ENCODE results near the gene TMEM221.
A peak's percentile ranks its signal among the peaks of the same experiment; 100 is the strongest.

The TMEM221 gene

DNA sequence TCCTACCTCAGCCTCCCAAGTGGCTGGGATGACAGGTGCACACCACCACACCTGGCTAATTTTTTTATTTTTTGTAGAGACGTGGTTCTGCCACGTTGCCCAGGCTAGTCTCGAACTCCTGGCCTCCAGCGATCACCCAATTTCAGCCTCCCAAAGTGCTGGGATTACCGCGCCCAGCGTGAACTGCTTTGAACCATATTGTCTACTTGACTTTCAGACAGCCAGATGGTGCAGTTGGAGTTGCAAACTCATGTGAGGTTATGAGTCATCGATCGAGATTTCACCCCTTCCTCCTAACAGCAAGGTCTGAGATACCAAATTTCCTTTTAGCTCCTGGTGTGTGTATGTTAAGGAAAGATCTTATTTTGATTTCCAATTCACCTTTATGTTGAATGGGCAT is 24.6 kb upstream of the TMEM221 start:
- no peak for DNase-seq (ENCODE audit: low read depth in 1 of 2, low spot score in 1 of 2)

DNA sequence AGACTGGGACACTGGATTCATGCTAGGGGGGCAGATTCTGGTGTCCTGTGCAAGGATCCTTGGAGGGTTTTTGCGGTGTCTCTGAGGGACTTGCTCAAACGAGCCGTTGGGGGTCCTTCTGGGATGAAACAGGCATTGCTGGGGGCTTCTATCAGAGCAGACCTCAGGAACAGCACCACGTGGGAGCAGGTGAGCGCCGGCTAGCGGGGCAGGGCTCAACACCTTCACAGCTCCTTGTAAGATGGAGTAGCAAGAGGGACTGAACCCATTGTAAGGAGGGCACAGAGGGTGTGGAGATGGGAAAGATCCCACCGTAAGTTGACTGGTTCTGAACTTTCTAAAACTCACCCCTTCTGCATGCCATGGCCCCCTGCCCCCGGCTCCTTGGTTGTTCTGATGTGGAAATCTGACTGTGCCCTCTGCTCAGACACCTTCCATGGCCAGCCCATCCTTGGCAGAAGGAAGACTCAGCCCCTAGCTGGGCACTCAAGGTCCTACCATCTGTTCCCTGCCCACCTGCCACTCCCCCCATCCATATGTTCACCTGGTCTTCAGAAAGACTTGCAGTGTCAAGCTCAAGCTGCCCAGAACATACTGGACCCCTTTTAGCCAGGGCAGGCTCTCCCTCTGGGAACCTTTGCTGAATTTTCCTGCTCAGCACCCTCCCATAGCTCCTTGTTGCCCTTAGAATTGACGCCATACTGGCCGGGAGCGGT is 23.1 kb upstream of the TMEM221 start:
- no peak for DNase-seq (ENCODE audit: low read depth in 1 of 2, low spot score in 1 of 2)

DNA sequence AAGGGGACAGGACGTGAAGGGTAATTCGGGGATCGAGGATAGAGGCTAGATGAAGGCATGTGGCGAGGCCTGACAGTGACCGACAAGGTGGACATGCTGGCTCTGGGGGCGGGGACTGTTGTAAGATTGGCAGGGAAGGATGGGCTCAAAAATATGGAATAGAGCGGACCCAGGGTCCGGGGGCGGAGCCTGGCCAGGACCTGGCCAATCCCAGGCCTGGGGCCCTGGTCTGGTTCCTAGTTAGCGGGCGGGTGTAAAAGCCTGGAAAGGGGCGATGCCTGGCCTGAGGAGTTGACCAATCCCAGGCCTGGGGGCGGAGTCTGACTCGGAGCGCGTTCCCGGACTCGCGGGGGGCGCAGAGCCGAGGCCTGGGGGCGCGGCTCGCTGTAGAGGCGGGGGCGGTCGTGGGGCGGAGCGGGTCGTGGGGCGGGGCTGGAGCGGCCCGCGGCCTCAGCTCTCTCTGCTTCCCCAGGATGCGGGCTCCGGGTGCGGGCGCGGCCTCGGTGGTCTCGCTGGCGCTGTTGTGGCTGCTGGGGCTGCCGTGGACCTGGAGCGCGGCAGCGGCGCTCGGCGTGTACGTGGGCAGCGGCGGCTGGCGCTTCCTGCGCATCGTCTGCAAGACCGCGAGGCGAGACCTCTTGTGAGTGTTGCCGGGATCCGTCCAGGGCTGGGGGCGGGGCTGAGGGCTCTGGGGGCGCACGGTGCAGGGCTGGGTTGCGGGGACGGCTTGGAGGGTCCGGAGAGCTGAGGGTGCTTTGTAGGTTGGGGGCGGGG is 21.8 kb upstream of the TMEM221 start, which contains the start of gene SLC27A1:
TSS of gene SLC27A1 (plus strand) at position 457 of the 774 bp plus-strand sequence. CDS start at position 474, 17 bp downstream.
- DNase-seq (ENCODE audit: low read depth in 1 of 2, low spot score in 1 of 2): peak; percentile 70 to 77

DNA sequence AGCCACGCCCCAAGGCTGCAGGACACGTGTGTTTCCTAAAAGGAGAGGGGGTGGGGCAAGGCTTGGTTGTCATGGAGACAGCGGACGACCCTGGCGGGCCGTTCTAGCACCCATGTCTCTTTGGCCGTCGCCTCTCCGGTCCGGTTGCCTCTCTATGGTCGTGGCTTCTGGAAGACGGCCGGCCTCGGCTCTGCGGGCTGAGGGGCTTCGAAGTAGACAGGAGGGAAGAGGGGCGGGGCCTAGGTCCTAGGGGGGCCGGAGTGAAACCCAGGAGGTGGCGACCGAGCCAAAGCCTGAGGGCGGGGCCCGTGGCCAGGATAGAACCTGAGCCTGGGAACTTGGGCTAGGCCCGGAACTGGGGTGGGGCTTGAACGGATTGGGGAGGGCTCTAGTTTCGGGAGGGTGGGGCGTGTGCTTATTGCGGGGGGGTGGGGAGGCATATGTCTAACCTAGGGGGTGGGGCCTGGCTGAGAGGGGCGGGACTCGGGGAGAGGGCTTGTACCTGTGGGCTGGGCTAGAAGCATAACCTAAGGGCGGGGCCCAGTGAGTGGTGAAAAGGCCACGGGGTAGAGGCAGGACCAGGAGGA is 21.1 kb upstream of the TMEM221 start:
- DNase-seq (ENCODE audit: low read depth in 1 of 2, low spot score in 1 of 2): peak; percentile 83 to 87

DNA sequence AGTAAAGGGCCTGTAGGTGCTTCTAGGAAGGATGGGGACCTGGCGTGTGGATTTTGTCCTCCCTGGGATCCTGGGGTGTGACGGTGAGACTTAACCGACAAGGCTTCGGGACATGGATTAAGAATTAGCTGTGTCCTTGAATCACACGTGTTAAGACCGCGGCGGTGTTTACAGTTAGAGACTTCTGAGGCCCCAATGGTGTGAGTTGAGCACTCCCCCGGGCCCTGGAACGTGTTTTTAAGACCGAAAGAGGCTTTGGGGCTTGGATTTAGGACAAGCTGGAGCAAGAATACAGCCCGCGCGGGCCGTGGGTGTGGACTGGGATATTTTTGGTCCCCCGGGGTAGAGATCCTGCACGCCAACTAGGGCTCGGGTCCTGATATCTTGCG is 20.6 kb upstream of the TMEM221 start:
- no peak for DNase-seq (ENCODE audit: low read depth in 1 of 2, low spot score in 1 of 2)

DNA sequence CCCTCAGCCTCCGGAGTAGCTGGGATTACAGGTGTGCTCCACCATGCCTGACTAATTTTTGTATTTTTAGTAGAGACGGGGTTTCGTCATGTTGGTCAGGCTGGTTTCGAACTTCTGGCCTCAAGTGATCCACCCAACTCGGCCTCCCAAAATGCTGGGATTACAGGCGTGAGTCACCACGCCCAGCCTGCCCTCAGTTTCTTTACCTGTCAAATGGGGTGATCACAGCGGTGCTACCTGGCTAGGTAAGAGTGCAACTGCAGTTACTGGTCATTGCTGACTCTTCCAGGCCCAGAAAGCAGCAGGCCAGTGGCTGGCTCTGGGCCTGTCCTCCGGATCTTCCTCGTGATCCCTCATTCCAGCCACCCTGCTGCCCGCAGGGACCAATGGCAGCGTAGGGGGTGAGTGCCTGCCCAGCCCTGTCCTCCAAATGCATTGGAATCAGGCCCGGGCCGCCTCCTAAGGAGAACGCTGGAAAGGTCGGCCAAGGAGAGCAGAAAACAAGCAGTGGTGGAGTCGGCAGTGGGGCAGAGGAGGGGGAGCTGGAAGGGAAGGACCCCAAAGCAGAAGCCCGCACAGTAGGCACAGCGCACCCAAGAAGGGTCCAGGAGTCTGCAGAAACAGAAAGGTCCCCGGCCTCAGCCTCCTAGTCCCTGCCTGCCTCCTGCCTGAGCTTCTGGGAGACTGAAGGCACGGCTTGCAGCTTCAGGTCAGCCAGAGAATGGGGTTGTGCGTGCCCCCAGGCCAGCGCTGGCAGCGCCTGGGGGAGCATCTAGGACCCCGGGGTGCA is 20.0 kb upstream of the TMEM221 start:
- DNase-seq (ENCODE audit: low read depth in 1 of 2, low spot score in 1 of 2): no peak

DNA sequence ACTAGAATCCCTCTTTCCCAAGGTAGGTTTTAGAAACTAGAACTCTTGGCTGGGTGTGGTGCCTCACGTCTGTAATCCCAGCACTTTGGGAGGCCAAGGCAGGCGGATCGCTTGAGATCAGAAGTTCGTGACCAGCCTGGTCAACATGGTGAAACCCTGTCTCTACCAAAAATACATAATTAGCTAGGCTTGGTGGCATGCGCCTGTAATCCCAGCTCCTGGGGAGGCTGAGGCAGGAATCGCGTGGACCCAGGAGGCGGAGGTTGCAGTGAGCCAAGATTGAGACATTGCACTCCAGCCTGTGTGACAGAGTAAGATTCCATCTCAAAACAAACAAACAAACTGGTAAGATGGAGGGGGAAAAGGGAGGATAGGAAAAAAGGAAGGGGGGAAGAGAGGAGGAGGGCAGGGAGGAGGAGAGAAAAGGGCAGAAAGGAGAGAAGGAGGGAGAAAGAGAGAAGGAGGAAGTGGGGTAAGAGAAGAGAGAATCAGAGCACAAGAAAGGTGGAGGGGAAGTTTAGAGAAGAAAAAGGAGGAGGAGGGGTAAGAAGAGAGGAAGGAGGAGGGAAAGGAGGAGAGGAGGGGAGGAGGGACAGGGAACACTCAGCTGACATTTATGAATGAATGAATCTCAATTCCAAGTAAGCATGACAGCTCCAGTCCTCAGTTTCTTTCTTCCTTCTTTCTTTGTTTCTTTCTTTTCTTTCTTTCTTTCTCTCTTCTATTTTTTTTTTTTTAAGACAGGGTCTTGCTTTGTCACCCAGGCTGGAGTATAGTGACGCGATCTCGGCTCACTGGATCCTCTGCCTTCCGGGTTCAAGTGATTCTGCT is 19.2 kb upstream of the TMEM221 start:
- no peak for DNase-seq (ENCODE audit: low read depth in 1 of 2, low spot score in 1 of 2)

DNA sequence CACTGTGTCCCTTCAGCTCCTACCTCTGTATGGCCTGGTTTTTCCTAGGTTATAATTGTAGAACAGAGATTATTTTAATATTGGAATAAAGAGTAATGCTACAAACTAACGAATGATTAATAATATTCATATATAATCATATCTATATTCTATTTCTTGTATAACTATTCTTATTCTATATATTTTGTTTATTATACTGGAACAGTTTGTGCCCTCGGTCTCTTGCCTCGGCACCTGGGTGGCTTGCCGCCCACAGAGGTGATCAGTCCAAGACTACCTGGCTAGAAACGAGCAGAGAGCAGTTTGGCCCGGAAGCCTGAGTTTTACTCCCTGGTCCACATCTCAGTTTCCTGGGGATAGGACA is 18.0 kb upstream of the TMEM221 start:
- no peak for DNase-seq (ENCODE audit: low read depth in 1 of 2, low spot score in 1 of 2)

DNA sequence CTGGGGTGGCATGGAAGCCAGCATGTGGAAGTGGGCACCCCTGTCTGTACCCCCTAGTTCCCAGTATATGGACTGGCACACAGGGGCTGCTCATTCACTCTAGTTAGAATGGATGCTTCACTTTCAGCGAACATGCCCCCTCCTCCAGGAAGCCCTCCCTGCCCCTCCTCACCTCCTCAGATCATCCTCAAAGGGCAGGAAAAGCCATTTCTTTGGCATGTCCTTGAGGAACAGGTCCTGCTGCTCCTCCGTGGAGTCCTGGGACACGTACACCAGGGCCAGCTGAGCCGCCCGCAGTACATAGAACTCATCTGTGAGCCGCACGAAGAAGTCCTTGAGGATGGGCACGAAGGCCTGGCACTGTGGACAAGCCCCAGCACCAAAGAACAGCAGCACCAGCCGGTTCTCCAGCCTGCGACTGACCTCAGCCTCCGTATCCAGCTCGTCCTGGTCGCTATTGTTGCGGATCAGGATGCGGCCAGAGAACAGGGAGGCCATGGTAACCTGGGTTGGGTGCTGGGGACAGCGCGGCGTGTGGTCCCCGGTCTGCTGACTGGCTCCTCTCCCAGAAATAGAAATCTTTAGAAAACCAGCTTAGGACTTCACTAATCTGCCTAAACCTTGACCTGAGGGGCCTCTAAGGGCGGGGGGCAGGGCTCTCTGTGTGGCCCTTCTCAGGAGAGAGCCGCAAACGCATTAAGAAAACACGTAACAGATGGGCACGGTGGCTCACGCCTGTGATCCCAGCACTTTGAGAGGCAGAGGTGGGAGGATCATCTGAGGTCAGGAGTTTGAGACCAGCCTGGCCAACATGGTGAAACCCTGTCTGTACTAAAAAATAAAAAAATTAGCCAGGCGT is 12.1 kb upstream of the TMEM221 start, which contains the start of gene NXNL1:
TSS of gene NXNL1 (minus strand) at position 555 of the 859 bp plus-strand sequence. CDS start at position 498, 57 bp downstream.
- no peak for DNase-seq (ENCODE audit: low read depth in 1 of 2, low spot score in 1 of 2)

DNA sequence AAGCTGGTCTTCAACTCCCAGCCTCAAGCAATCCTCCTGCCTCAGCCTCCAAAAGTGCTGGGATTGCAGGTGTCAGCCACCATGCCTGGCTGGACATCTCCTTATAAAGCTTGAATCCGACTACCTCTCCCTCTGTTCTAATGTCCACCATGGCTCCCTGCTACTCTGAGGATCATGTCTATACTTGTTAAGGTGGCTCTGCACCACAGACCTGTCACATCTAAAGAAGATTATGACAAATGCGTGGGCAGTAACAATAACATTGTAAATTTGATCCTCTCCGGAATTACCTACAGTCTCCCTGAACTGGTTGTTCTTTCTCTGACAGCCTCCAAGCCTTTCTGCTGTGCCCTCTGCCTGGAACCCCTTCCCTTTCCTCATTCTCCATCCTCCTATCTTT is 10.5 kb upstream of the TMEM221 start:
- DNase-seq (ENCODE audit: low read depth in 1 of 2, low spot score in 1 of 2): no peak

DNA sequence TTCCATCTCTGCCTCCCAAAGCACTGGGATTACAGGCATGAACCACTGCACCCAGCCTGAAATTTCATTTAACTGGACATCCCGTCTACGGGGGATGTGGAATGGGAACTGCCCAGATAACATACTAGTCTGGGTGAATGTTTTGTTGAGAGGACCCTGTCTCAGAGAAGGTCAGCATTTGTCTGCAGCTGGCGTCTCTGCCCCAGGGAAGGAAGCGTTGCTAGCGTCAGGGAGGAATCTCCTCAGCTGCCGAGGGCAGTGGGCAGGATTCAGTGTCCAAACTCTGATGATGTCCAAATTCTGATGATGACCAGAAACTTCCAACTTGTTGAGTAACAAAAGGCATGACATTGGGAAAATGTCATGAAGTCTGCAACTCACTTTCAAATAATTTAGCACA is 9.1 kb upstream of the TMEM221 start:
- no peak for DNase-seq (ENCODE audit: low read depth in 1 of 2, low spot score in 1 of 2)

DNA sequence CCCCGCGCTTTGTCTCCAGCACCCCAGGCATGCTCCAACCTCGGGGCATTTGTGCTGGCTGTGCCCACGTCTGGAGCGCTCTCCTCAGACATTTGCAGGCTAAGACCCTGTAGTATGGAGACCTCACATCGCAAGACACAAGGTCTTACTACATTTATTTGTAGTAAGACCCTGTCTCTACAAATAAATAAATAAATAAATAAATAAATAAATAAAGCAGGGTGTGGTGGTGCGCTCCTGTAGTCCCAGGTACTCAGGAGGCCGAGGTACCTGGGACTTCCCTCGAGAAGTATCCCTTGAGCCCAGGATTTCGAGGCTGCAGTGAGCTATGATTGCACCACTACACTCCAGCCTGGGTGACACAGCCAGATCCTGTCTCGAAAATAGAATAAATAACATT is 7.7 kb upstream of the TMEM221 start:
- DNase-seq (ENCODE audit: low read depth in 1 of 2, low spot score in 1 of 2): no peak

DNA sequence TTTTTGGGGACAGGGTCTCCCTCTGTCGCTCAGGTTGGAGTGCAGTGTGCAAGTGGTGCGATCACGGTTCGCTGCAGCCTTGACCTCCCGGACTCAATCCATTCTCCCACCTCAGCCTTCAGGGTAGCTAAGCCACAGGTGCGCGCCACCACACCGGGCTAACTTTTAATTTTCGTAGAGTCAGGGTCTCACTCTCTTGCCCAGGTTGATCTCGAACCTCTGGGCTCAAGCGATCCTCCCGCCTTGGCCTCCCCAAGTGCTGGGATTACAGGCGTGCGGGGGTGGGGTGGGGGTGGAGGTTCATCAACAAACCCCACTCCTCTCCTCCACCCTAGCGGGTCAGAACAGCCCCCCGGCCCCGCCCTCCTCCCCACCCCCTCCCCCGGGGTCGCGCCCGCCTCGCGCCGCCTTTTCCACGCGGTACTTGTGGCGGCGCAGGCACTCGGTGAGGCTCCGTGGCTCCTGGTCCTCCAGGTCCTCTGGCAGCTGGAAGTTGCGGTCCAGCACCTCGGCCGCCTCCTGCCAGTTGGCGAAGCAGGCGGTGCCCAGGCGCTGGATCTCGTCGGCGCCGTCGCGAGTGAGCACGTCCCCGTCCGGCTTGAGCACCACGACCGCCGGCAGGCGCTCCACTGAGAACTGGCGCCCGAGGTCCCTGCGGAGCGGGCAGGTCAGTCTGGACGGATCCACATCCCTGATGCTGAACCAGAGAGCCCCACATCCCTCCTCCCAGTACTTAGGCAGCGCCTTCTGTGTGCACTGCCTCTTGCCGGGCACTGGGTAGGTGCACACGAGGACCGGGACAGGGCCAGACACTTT is 7.0 kb upstream of the TMEM221 start:
- no peak for DNase-seq (ENCODE audit: low read depth in 1 of 2, low spot score in 1 of 2)

DNA sequence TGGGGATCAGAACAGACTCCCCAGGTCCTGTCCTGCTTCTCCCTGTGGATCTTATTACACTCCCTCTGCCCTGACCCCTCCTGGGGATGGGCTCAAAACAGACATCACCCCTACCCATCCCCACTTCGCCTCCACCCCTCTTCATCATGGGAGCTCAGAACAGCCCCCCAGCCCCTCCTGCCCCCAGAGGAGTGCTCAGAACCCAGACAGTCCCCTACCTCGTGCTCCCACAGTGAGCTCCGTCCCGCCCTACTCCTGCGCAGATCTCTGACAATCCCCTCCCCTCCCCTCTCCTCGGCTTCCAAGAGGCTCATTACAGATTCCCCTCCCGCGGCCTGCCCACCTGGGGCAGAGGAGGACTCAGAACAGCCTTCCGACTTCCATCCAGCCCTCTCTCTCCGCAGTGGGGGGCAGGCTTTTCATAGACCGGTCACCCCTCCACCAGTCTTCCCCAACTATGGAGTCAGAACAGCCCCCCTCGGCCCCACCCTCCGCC is 6.2 kb upstream of the TMEM221 start:
- no peak for DNase-seq (ENCODE audit: low read depth in 1 of 2, low spot score in 1 of 2)

DNA sequence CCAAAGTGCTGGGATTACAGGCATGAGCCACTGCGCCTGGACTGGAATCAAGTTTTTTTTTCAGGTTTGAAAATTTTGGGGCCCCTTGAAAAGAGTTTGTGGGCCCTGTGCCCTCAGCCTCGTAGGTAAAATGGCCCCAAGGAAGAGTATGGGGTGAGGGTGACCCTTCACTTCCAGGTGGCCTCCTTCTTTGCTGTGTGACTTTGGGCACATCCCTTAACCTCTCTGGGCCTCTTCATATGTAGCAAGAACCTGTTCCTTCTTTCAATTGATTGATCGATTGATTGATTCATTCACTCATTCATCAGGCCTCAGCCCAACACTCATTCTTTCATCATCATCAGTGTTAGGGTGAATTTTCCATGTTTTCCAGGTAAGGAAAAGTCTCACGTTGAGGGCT is 3.4 kb upstream of the TMEM221 start:
- DNase-seq (ENCODE audit: low read depth in 1 of 2, low spot score in 1 of 2): no peak

DNA sequence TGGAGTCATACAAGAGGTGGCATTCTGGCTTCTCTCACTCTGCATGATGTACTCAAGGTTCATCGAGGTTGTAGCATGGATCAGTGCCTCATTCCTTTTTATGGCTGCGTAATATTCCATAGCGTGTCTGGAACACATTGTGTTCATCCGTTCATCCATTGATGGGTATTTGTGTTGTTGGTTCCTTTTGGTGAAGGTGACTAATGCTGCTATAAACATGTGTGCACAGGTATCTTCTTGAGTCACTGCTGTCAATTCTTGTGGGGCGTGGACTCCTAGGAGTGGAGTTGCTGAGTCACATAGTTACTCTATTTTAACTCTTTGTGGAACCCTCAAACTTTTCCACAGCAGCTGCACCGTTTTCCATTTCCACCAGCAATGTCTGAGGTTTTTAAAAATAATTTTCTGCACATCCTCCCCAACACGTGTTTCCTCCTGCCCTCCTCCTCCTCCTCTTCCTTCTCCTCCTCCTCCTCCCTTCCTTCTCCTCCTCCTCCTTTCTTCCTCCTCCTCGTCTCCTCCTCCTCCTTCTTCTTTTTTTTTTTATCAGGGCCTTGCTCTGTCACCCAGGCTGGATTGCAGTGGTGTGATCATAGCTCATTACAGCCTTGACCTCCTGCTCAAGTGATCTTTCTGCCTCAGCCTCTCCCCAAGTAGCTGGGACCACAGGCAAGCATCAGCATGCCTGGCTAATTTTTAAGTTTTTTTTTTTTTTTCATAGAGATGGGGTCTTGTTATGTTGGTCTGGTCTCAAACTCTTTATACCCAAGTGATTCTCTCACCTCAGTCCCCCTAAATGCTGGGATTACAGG is 2.0 kb upstream of the TMEM221 start:
- DNase-seq (ENCODE audit: low read depth in 1 of 2, low spot score in 1 of 2): no peak

DNA sequence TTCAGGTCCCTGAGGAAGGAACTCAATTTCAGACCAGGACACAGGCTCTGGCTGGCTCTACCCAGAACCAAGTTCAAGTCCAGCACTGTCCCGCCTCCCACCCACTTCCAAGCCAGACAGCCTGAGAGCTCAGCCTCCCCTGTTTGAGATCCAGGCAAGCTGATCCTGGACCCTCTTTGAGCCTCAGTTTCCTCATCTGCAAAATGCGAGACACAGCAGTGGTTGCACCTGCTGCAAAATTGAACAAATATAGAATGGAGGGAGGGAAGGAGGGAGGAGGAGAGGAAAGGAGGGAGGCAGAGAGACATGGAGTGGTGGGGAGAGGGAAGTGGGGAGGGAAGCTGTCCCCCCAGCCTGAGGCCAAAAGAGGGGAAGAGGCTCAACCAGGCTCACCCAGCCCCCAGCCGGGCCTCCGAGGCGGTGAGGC is 751 bp downstream of the TMEM221 start:
- DNase-seq (ENCODE audit: low read depth in 1 of 2, low spot score in 1 of 2): no peak
